GM18868 (cell line): Measurements from ENCODE around the gene SERPINB3.
"Not testable (repeated sequence)": the region's sequence is repeated elsewhere in the genome, so short reads cannot be mapped to it uniquely, and the experiment has no call there.

Experiments
- ATAC-seq: cut with Tn5 transposase; IDR thresholded peaks from one replicate; pipeline ENCODE4 v1.9.1; 2021; ENCODE audit warnings: mild to moderate bottlenecking, moderate library complexity; ENCODE audit not compliant: unreplicated experiment

SERPINB3 gene

GRCh38 chr18:63661750-63662149, at the start of gene SERPINB3:
TSS of gene SERPINB3 (minus strand) at chr18:63661893. CDS start at chr18:63661216, 677 bp downstream.
- not testable (repeated sequence) for ATAC-seq

GRCh38 chr18:63708650-63709049, 47.0 kb upstream of the SERPINB3 start:
- ATAC-seq, result no peak

- ATAC-seq, result no peak
Observed at GRCh38 chr18:63707816-63708215, 46.1 kb upstream of the SERPINB3 start.

- ATAC-seq, result no peak
Observed at GRCh38 chr18:63705401-63705800, 43.7 kb upstream of the SERPINB3 start.

GRCh38 chr18:63702660-63703059, 41.0 kb upstream of the SERPINB3 start, which contains the start of gene SERPINB11:
TSS of gene SERPINB11 (plus strand) at chr18:63702960. CDS start at chr18:63710194, 7,234 bp downstream.
- no peak for ATAC-seq

GRCh38 chr18:63701952-63702351, 40.3 kb upstream of the SERPINB3 start:
- no peak for ATAC-seq

GRCh38 chr18:63700501-63700900, 38.8 kb upstream of the SERPINB3 start:
- no peak for ATAC-seq

- ATAC-seq, result no peak
Observed at GRCh38 chr18:63697097-63697660, 35.5 kb upstream of the SERPINB3 start.

- no peak for ATAC-seq
Observed at GRCh38 chr18:63689064-63689463, 27.4 kb upstream of the SERPINB3 start.

- ATAC-seq, result no peak
Observed at GRCh38 chr18:63686871-63687270, 25.2 kb upstream of the SERPINB3 start.

- no peak for ATAC-seq
Observed at GRCh38 chr18:63684718-63685117, 23.0 kb upstream of the SERPINB3 start.

GRCh38 chr18:63683890-63684289, 22.2 kb upstream of the SERPINB3 start:
- ATAC-seq, result no peak

GRCh38 chr18:63683152-63683551, 21.5 kb upstream of the SERPINB3 start:
- no peak for ATAC-seq

GRCh38 chr18:63681449-63682340, 20.0 kb upstream of the SERPINB3 start:
- ATAC-seq, result no peak

GRCh38 chr18:63679820-63680606, 18.3 kb upstream of the SERPINB3 start:
- ATAC-seq, result no peak

GRCh38 chr18:63677500-63678225, 16.0 kb upstream of the SERPINB3 start:
- ATAC-seq, result no peak

GRCh38 chr18:63676526-63677323, 15.0 kb upstream of the SERPINB3 start:
- peak; percentile 92 for ATAC-seq

- ATAC-seq, result no peak
Observed at GRCh38 chr18:63664571-63664970, 2.9 kb upstream of the SERPINB3 start.

GRCh38 chr18:63658920-63659319, 2.8 kb downstream of the SERPINB3 start:
- not testable (repeated sequence) for ATAC-seq

- not testable (repeated sequence) for ATAC-seq
Observed at GRCh38 chr18:63650271-63650670, 11.4 kb downstream of the SERPINB3 start.
